HL-60 (cell line): ENCODE measurements around the gene NOS3.

Experiments used
- DNase-seq, 2 experiments: peaks; one replicate each; pipeline ENCODE4 v3.0.0-alpha.2; 2010 to 2020; ENCODE audit warnings: low read depth in 1 of 2, low spot score in 1 of 2
- H3K27ac ChIP-seq: fragments of 250-450 bp; sonication (Bioruptor Pico); replicated peaks from 2 replicates; pipeline ENCODE4 v1.5.1; 2020; ENCODE audit warnings: mild to moderate bottlenecking, moderate library complexity
- H3K27me3 ChIP-seq: fragments of 250-450 bp; sonication (Bioruptor Pico); 2 replicates; pipeline ENCODE4 v1.5.1; 2021; ENCODE audit warnings: mild to moderate bottlenecking, moderate library complexity; ENCODE audit not compliant: insufficient read depth, poor library complexity, severe bottlenecking
- H3K4me3 ChIP-seq: replicated peaks from 2 replicates; pipeline ENCODE4 v1.5.1; 2011; ENCODE audit warnings: mild to moderate bottlenecking, control low read depth, low read length; ENCODE audit not compliant: insufficient read depth
- GABPA ChIP-seq: IDR thresholded peaks from 2 replicates; pipeline ENCODE4 v1.6.1; 2012; ENCODE audit warnings: low read depth
- POLR2AphosphoS5 ChIP-seq: IDR thresholded peaks from 2 replicates; pipeline ENCODE4 v1.6.1; 2012; ENCODE audit warnings: low read depth
- SPI1 ChIP-seq: IDR thresholded peaks from 2 replicates; pipeline ENCODE4 v1.6.1; 2012; ENCODE audit warnings: low read depth, mild to moderate bottlenecking, borderline replicate concordance
- TF ChIP-seq, protein P1 (sequence below): IDR thresholded peaks from one replicate; pipeline ENCODE4 v1.5.1; 2011; ENCODE audit warnings: low read length, control low read depth, inconsistent platforms; ENCODE audit not compliant: insufficient read depth
- TF ChIP-seq, protein P2 (sequence below): IDR thresholded peaks from 2 replicates; pipeline ENCODE4 v1.6.1; 2012; ENCODE audit warnings: low read depth; ENCODE audit not compliant: insufficient replicate concordance

NOS3 gene

GRCh38 chr7:150961510-150962289 lies 29.1 kb upstream of the NOS3 start:
- Histone ChIP-seq H3K27ac (no peak overlapping the region), H3K27me3 (peaks cover 21% of the 10 kb centered on the region), H3K4me3 (no peak overlapping the region)
- no peak for DNase-seq
- no peak for TF ChIP-seq GABPA
- no peak for TF ChIP-seq SPI1
- TF ChIP-seq, protein P1, sequence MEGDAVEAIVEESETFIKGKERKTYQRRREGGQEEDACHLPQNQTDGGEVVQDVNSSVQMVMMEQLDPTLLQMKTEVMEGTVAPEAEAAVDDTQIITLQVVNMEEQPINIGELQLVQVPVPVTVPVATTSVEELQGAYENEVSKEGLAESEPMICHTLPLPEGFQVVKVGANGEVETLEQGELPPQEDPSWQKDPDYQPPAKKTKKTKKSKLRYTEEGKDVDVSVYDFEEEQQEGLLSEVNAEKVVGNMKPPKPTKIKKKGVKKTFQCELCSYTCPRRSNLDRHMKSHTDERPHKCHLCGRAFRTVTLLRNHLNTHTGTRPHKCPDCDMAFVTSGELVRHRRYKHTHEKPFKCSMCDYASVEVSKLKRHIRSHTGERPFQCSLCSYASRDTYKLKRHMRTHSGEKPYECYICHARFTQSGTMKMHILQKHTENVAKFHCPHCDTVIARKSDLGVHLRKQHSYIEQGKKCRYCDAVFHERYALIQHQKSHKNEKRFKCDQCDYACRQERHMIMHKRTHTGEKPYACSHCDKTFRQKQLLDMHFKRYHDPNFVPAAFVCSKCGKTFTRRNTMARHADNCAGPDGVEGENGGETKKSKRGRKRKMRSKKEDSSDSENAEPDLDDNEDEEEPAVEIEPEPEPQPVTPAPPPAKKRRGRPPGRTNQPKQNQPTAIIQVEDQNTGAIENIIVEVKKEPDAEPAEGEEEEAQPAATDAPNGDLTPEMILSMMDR, result no peak
- TF ChIP-seq POLR2AphosphoS5, result no peak
- TF ChIP-seq, protein P2, sequence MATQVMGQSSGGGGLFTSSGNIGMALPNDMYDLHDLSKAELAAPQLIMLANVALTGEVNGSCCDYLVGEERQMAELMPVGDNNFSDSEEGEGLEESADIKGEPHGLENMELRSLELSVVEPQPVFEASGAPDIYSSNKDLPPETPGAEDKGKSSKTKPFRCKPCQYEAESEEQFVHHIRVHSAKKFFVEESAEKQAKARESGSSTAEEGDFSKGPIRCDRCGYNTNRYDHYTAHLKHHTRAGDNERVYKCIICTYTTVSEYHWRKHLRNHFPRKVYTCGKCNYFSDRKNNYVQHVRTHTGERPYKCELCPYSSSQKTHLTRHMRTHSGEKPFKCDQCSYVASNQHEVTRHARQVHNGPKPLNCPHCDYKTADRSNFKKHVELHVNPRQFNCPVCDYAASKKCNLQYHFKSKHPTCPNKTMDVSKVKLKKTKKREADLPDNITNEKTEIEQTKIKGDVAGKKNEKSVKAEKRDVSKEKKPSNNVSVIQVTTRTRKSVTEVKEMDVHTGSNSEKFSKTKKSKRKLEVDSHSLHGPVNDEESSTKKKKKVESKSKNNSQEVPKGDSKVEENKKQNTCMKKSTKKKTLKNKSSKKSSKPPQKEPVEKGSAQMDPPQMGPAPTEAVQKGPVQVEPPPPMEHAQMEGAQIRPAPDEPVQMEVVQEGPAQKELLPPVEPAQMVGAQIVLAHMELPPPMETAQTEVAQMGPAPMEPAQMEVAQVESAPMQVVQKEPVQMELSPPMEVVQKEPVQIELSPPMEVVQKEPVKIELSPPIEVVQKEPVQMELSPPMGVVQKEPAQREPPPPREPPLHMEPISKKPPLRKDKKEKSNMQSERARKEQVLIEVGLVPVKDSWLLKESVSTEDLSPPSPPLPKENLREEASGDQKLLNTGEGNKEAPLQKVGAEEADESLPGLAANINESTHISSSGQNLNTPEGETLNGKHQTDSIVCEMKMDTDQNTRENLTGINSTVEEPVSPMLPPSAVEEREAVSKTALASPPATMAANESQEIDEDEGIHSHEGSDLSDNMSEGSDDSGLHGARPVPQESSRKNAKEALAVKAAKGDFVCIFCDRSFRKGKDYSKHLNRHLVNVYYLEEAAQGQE, result no peak

DNA sequence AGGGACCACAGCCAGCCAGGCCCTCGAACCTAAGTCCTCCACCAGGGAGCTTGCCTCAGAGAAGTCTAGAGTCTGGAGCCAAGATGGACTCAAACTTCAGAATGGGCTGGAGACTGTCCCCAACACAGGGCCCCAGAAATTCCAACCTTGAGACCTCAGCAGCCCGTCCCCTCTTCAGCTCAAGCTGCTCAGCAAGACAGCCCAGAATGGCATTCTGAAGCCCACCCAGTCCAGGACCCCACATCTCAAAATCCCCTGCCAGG lies 28.6 kb upstream of the NOS3 start:
- Histone ChIP-seq H3K4me3 (no peak overlapping the region), H3K27ac (no peak overlapping the region), H3K27me3 (peaks cover 22% of the 10 kb centered on the region)
- TF ChIP-seq, protein P2, result no peak
- TF ChIP-seq, protein P1, result no peak
- TF ChIP-seq POLR2AphosphoS5 (no peak), GABPA (no peak), SPI1 (no peak)
- DNase-seq, result no peak

GRCh38 chr7:150962553-150963399 lies 28.0 kb upstream of the NOS3 start:
- Histone ChIP-seq H3K27ac (no peak overlapping the region), H3K4me3 (no peak overlapping the region), H3K27me3 (peaks cover 22% of the 10 kb centered on the region)
- DNase-seq, result peak in 1 of 2 experiments; percentile 43
- no peak for TF ChIP-seq POLR2AphosphoS5
- TF ChIP-seq, protein P1, result peak; percentile 75
